Lung (tissue), 12 donors: ENCODE data around the gene PLPP7. TPM values are rescaled to one million over a fixed set of nuclear protein-coding genes. Genes with fewer than 3 reads are reported as not detected.
"Not testable (repeated sequence)": the region's sequence is repeated elsewhere in the genome, so short reads cannot be mapped to it uniquely, and the experiment has no call there.

ENCODE experiments used
- ATAC-seq: fragments of 200-7000 bp; cut with Tn5 transposase; one replicate; pipeline ENCODE4 v1.9.1; 2020; ENCODE audit warnings: moderate number of reproducible peaks; ENCODE audit not compliant: insufficient read depth, low FRiP score
- DNase-seq, 3 donors: peaks; one replicate each; pipeline ENCODE4 v3.0.0-alpha.2; 2013 to 2017
- H3K27ac ChIP-seq, 2 donors: one replicate each; pipeline ENCODE4 v1.5.1; 2013; ENCODE audit warnings: mild to moderate bottlenecking in 2 of 2, moderate library complexity in 2 of 2, control low read depth in 1 of 2, inconsistent platforms in 1 of 2, low read depth in 1 of 2, low read length in 1 of 2
- H3K27me3 ChIP-seq, 3 donors: one replicate each; pipeline ENCODE4 v1.5.1; 2013; ENCODE audit warnings: low read length in 2 of 3; ENCODE audit not compliant: control insufficient read depth in 3 of 3, insufficient read depth in 3 of 3
- H3K36me3 ChIP-seq, 4 donors: one replicate each; pipeline ENCODE4 v1.5.1; 2013; ENCODE audit warnings: low read length in 4 of 4, mild to moderate bottlenecking in 1 of 4, moderate library complexity in 1 of 4; ENCODE audit not compliant: control insufficient read depth in 4 of 4, insufficient read depth in 4 of 4
- H3K4me1 ChIP-seq, 5 donors: one replicate each; pipeline ENCODE4 v1.5.1; 2013; ENCODE audit warnings: low read length in 5 of 5, mild to moderate bottlenecking in 2 of 5, moderate library complexity in 1 of 5; ENCODE audit not compliant: control insufficient read depth in 5 of 5, insufficient read depth in 5 of 5
- H3K4me3 ChIP-seq: one replicate; pipeline ENCODE4 v1.5.1; 2013; ENCODE audit warnings: mild to moderate bottlenecking, control low read depth, moderate library complexity
- H3K9ac ChIP-seq, 2 donors: one replicate each; pipeline ENCODE4 v1.5.1; 2013; ENCODE audit warnings: low read length in 2 of 2, control low read depth in 1 of 2; ENCODE audit not compliant: insufficient read depth in 1 of 2
- H3K9me3 ChIP-seq, 4 donors: one replicate each; pipeline ENCODE4 v1.5.1; 2013; ENCODE audit warnings: low read length in 3 of 4, mild to moderate bottlenecking in 1 of 4, moderate library complexity in 1 of 4; ENCODE audit not compliant: control insufficient read depth in 4 of 4, insufficient read depth in 3 of 4
- CTCF ChIP-seq: IDR thresholded peaks from 2 replicates; pipeline ENCODE4 v1.5.1; 2012; ENCODE audit warnings: mild to moderate bottlenecking; ENCODE audit errors: control extremely low read depth, extremely low read depth
- whole genome bisulfite sequencing, 2 donors: extraction: QIAGEN DNeasy Blood & Tissue Kit; methylation state at CpG; one replicate each; pipeline ENCODE4 v1.1.7; 2013; 5-methylcytosine and 5-hydroxymethylcytosine counted together
- polyA plus RNA-seq, 2 donors: library from polyadenylated mRNA; stranded (reverse); fragments of 200-250 nt; gene quantifications; one replicate each; pipeline ENCODE4 v1.2.1, GENCODE V29; 2013
- total RNA-seq, 2 donors: library from RNA; depleted of rRNA in 1 of 2; stranded (reverse); fragments of >200 nt in 1 of 2; gene quantifications; one replicate each; pipeline ENCODE4 v1.2.1, GENCODE V29; 2014 to 2021
- donor health status: control.
- donor health status: control.
- donor health status: Bipolar disorder and iron deficiency.
- donor health status: healthy.
- donor health status: DM: yes; HTN: yes; CAD: no.

PLPP7 gene
- total and polyA plus RNA-seq, 4 donors = 0.79 to 1.8 (median 1.1) TPM

DNA sequence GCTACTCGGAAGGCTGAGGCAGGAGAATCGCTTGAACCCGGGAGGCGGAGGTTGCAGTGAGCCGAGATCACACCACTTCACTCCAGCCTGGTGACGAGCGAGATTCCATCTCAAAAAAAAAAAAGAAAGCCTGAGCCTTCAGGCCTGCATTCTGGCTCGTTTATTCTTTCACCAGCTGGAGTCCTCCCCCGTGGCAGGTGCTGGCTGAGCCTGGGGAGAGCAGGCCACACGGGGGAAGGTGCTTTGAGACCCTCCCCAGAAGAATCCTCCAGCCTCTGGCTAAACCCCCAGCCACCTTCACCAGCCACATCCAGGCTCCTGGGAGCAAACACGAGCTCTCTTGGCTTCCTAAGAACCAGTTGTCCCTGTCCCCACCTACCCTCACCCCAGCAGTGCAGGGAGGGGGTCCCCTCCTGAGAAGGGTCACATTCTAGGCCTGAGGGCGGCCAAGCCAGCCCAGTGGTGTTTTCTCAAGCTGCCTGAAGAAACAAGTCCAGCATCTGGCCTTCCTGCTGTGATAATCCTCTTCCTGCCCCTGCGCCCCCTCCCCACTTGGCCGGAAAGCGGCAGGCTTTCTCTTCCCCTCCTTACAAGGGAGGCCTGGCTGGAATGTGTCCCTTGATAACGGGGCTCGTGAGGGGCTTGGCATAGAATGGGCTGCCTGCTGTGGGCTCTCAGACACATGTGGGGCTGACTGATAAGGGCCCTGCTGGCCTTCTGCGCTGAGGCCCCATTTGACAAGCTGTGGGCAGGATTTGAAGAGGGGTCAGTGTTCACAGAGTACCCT, 41.5 kb downstream of the PLPP7 start:
- no peaks in the 10 kb centered on the region for H3K9me3 ChIP-seq
- TF ChIP-seq CTCF = no peak
- peak overlapping the region in 1 of 2 donors; percentile 42 for H3K27ac ChIP-seq
- H3K36me3 ChIP-seq = no peaks in the 10 kb centered on the region
- peak; percentile 40 to 57 (median 48) for DNase-seq
- no peak overlapping the region for H3K9ac ChIP-seq
- no peak for ATAC-seq
- peaks cover 0 to 12% (median 0%) of the 10 kb centered on the region in 5 donors for H3K4me1 ChIP-seq
- H3K27me3 ChIP-seq = no peaks in the 10 kb centered on the region
- 55 to 61% methylated on average over 18 of the region's 18 CpGs for WGBS, 2 donors
- no peak overlapping the region for H3K4me3 ChIP-seq

- H3K27ac ChIP-seq, H3K9me3 ChIP-seq, H3K9ac ChIP-seq, ATAC-seq, H3K27me3 ChIP-seq, DNase-seq, H3K4me3 ChIP-seq, H3K36me3 ChIP-seq: not testable (repeated sequence)
- 96 to 98% methylated on average over 2 of the region's 2 CpGs for WGBS, 2 donors
- peaks cover 0 to 12% (median 0%) of the 10 kb centered on the region in 5 donors for H3K4me1 ChIP-seq
Observed at GRCh38 chr9:131331996-131332395, 42.5 kb downstream of the PLPP7 start.

- TF ChIP-seq CTCF = no peak
- WGBS, 2 donors = 94% methylated on average over 14 to 15 of the region's 15 CpGs
- H3K27me3 ChIP-seq = no peaks in the 10 kb centered on the region
- H3K27ac ChIP-seq = peak overlapping the region in 1 of 2 donors; percentile 6
- H3K4me1 ChIP-seq = peaks cover 0 to 12% (median 0%) of the 10 kb centered on the region in 5 donors
- no peaks in the 10 kb centered on the region for H3K9me3 ChIP-seq
- no peak overlapping the region for H3K4me3 ChIP-seq
- H3K9ac ChIP-seq = no peak overlapping the region
- no peak for DNase-seq
- peaks cover 0 to 2% (median 0%) of the 10 kb centered on the region in 4 donors for H3K36me3 ChIP-seq
- ATAC-seq = no peak
Observed at GRCh38 chr9:131333771-131334628, 44.5 kb downstream of the PLPP7 start.
